ENCODE data around the gene STMN3.
"Not testable (repeated sequence)": the region's sequence is repeated elsewhere in the genome, so short reads cannot be mapped to it uniquely, and the experiment has no call there.

DNA sequence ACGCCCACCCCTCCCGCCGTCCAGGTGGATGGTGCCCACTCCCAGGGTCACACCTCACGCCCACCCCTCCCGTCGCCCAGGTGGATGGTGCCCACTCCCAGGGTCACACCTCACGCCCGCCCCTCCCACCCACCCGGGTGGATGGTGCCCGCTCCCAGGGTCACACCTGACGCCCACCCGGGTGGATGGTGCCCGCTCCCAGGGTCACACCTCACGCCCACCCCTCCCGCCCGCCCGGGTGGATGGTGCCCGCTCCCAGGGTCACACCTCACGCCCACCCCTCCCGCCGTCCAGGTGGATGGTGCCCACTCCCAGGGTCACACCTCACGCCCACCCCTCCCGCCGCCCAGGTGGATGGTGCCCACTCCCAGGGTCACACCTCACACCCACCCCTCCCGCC, 2.7 kb downstream of the STMN3 start:
- TF ChIP-seq, protein P1, sequence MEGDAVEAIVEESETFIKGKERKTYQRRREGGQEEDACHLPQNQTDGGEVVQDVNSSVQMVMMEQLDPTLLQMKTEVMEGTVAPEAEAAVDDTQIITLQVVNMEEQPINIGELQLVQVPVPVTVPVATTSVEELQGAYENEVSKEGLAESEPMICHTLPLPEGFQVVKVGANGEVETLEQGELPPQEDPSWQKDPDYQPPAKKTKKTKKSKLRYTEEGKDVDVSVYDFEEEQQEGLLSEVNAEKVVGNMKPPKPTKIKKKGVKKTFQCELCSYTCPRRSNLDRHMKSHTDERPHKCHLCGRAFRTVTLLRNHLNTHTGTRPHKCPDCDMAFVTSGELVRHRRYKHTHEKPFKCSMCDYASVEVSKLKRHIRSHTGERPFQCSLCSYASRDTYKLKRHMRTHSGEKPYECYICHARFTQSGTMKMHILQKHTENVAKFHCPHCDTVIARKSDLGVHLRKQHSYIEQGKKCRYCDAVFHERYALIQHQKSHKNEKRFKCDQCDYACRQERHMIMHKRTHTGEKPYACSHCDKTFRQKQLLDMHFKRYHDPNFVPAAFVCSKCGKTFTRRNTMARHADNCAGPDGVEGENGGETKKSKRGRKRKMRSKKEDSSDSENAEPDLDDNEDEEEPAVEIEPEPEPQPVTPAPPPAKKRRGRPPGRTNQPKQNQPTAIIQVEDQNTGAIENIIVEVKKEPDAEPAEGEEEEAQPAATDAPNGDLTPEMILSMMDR (IDR thresholded peaks at IDR 0.05): not testable (repeated sequence)
- TF ChIP-seq TCF7L2 (IDR thresholded peaks at IDR 0.05; ENCODE audit: low read depth, low read length); POLR2AphosphoS5 (IDR thresholded peaks at IDR 0.05; ENCODE audit: low read depth, low read length); SIN3A (IDR thresholded peaks at IDR 0.05; ENCODE audit: borderline replicate concordance, insufficient read depth, low read depth, low read length): not testable (repeated sequence)
